ENCODE measurements around the gene COLQ.

COLQ gene

GRCh38 chr3:15519096-15519495, 2.4 kb downstream of the COLQ start:
- DNase-seq, result no peak

GRCh38 chr3:15514663-15515340, 6.7 kb downstream of the COLQ start:
- no peak for DNase-seq

GRCh38 chr3:15513810-15514662, 7.5 kb downstream of the COLQ start:
- DNase-seq, result no peak

- DNase-seq, result no peak
Observed at GRCh38 chr3:15513116-15513515, 8.4 kb downstream of the COLQ start.

GRCh38 chr3:15512166-15512565, 9.3 kb downstream of the COLQ start:
- DNase-seq, result no peak

DNA sequence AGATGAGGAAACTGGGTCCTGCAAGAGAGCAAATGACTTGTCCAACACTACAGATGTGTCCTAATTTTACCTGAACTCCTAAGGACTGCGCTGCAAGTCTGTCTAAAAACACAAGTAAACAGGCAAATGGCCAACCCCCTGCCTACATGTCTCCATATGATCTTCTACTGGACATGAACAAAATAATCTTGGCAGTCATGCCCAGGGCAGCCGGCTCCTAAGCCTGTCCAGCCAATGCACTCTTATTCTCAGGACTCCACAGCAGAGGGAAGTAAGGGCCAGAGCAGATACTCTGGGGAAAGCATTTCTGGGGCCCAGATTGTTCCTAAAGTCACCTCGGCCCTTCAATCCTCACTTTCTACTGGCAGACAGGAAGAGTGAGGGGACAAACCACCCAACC, 10.3 kb downstream of the COLQ start:
- no peak for DNase-seq

DNA sequence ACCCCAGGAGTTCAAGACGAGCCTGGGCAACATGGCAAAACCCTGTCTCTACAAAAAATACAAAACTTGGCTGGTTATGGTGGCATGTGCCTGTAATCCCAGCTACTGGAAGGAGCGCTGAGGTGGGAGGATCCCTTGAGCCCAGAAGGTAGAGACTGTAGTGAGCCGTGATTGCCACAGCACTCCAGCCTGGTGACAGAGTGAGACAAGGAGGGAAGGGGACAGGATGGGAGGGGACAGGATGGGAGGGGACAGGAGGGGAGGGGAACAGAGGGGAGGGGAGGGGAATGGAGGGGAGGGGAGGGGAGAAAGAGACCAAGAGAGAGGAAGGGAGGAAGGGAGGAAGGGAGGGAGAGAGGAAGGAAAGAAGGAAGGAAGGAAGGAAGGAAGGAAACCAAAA, 11.0 kb downstream of the COLQ start:
- DNase-seq, result no peak

DNA sequence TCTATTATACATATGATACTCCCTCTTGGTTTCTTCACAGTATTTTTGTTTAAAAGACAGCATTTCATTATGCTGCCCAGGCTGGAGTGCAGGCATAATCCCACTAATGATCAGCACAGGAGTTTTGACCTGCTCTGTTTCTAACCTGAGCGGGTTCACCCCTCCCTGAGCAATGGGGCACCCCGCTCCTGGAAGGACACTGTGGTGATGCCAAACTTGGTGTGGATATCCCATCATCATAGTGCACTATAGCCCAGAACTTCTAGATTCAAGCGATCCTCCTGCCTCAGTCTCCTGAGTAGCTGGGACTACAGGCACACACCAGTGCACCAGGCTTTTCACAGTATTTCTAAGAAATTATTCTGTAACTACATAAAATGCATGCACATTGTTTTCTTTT, 14.9 kb downstream of the COLQ start:
- no peak for DNase-seq

DNA sequence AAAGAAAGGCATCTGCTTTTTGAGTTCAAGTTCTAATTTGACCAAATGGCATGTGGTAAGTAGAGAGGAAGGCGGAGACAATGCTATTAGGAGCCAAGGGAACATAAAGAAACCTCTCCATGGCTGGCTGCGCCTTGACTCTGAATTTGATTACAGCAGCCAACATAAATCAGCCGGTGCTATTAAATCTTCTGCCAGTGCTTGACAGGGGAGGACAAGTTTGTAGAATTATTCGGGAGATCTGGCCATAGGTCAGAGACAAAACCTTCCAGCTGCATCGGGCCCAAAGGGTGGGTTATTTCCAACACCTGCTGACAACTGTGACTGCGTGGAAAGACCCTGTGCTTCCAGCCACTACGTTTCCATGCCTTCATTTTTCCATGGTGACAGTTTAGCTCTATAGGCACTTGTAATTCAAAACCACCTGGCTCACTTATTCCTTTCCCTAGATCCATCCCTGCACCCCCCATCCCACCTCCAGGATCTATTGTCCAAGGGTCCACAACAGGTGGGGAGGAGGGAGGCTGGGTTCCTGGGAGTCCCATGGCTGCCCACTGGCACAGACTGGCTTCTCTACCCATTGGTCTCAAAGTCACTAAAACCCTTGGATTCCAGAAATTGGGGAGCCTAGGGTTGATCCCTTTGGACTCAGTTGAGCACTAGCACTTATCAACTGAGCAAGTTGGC, 15.9 kb downstream of the COLQ start:
- DNase-seq, result no peak

GRCh38 chr3:15502616-15503015, 18.9 kb downstream of the COLQ start:
- DNase-seq, result no peak

DNA sequence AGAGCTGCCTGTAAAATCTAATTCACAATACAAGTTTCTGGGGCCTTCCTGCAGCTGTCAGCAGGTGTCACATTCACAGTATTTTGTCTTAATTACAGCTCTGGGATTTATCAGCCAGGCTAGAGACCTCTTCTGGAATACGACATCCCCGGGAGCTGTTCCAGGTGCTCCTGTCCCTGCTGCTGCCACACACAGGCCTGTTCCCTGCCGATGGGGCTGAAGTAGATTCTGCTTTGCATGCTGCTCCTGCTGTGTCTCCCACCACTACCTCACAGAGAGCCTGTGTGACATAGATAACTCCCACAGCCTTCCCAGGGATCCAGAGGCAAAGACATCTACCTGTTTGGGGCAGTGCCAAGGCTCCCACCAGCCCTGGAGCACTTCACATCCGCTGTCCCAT, 20.4 kb downstream of the COLQ start:
- no peak for DNase-seq

DNA sequence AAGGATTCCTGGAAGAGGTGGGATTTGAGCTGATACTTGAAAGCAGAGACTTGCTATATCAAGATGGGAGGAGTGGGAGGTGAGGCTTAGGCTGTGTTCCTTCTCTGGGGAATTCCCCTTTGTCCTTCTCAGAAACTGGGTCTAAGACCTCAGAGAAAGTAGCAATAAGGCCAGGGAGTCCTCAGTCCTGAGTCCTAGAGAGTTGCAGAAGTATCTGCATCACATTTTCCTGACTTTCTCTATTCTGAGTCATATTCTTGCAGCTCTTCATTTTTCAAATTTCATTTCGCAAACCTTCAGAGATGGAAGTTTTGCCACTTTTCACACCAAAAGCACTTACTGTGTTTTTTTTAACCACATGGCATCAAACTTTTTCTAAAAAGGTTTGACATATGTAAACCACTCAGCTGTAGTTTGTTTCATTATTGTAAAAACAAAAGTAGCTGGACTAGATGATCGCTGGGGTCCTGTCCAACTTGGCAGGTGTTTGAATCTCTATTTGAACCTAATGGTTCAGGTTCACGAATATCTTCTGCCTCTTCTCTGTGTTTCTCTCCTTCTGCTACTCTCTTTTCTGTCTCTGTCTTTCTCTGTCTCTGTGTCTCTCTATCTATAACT, 21.3 kb downstream of the COLQ start:
- DNase-seq, result no peak

DNA sequence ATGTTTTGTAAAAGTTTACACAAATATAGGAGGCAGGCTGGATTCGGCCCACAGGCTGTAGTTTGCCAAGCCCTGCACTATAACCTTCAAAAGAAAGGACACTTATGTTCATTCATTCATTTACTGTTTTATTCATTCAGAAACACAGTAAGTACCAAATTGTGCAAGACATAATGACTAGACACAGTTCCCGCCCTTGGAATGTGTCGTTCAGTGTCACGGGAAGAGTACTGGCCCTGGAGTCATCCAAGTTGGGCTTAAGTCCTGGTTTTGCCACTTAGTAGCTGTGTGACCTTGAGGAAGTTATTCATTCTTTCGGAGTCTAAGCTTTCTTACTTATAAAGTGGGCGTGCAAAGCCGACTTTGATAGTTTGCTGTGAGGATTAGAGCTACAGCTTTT, 22.0 kb downstream of the COLQ start:
- DNase-seq, result no peak

- no peak for DNase-seq
Observed at GRCh38 chr3:15498431-15499214, 22.9 kb downstream of the COLQ start.

- no peak for DNase-seq
Observed at GRCh38 chr3:15497964-15498363, 23.5 kb downstream of the COLQ start.

DNA sequence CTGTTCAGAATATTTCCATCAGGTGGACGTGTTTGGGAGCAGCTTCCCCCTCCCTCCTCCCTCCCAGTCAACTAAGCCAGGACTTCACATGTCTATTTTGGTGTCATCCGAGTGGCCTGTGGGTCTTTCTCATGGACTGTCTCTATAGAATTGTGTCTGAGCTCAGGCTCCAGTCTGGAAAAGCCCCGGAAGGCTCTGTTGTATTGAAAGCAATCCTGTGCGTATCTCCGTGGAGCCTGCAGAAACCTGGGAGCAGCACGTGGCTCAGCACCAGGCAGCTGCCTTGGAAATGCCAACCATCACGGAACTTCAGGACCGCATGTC, 25.2 kb downstream of the COLQ start:
- no peak for DNase-seq

DNA sequence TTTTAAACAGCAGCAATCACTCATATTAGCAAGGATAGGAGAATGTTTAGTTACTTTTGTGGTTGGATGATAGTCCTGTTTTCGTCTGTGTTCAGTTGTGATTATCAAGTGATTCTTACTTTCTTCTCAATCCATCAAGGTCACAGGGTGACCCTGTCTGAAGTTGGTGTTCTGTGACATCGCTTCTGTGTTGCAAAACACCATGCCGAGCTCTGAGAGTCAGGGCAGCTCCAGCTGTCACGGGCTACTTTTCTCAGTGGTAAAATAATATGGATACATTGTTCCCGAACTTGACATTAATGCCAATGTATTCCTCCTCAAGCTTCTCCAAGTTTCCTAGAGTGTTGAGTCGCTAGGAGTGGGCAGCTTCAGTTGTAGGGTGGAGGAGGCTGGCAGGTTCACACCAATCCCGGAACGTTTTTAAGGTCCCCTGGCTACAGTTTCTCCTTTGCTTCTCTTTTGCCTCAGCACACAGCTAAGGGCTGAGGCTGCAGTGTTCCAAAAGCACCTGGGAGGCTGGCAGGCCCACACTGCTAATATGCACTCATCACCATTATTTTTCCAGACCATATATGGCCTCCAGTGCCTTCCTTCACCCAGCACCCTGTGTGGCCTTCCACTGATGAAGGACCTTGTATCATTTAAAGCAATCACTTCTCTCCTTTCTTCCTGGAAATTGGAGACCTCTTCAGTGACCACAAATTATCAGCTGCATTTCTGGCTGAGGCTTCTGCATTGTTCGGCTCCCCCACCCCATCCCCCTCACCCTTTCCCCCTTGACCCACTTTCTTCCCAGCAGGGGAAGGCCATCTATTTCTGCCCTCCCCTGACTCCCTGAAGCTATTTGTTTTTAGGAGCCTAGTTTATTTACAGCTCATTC, 25.8 kb downstream of the COLQ start:
- no peak for DNase-seq

DNA sequence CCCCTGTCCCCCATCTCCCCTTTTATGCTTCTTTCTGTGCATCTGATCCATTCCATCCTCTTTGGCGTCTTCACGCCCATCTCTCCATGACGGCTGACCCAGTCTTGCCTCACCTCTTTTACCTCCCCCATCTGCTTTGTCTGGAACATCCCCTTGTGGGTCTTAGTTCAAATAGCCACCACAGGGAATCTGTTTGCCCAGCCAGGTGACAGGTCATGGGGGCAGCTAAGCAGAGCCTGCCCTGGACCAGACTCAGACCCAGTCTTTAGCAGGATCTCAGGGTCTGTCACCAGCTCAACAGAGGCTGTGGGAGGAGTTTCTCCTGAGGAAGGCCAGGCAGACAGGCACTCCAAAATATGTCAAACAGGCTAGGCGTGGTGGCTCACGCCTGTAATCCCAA, 28.1 kb downstream of the COLQ start:
- no peak for DNase-seq

DNA sequence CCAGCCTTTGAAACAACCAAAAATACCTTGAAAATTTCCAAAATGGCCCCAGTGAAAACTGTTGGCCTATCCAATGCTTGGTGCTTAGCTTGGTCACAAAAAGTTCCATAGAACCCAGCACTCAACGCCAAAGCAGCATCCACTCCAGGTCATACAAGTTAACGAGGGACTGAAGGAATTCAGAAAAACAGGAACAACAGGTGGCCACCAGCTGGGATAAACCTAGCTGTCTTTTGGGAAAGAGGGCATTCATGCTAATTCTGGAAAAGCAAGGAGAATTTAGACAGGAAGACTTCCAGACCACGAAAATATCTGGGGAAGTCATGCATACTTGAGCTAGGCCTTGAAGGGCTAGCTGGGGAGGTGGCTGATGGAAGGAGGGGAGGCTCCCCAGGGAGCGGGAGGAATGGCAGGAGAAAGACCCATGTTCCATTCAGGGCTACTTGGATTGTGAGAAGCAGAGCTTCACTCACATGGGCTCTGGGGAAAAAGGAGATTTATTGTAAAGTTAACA, 28.6 kb downstream of the COLQ start:
- no peak for DNase-seq

DNA sequence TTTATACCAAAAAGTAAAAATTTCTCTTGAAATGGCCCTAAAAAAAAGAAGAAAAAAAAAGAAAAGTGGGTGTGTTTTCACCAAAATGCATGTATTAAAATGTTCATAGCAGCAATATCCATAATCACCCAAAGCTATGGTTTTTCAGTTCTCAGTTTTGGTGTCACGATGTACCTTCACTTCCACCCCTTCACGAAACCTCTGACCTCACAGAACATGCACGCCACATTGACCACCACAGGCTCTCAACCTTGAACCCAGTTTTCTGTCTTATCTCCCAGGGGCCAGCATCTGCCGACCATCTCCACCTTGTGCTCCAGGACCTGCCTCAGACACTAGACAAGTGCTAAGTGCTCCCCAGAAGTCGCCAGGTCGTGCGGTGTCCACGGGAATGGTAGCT, 30.4 kb downstream of the COLQ start:
- no peak for DNase-seq

DNA sequence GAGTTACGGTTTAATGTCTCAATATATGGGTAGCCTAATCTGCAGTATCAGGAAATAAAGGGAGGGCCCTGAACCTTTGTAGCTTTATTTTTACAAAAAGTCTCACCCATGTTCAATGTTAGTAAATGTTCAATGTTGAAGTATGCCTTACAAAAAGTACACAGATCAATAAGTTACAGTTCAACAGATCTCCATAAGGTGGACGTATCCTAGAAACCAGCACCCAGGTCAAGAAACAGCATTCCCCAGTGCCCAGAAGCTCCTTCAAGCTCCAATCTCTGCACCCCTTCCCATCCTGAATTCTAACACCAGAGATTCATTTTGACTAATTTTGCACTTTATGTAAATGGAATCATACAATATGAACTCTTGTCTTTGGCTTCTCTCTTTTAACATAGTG, 31.3 kb downstream of the COLQ start:
- no peak for DNase-seq

- DNase-seq, result no peak
Observed at GRCh38 chr3:15488002-15488401, 33.5 kb downstream of the COLQ start.
